GM18519 (cell line): ENCODE measurements around the gene GIPR.
"Not testable (repeated sequence)": the region's sequence is repeated elsewhere in the genome, so short reads cannot be mapped to it uniquely, and the experiment has no call there.

Experiments used
- ATAC-seq: cut with Tn5 transposase; IDR thresholded peaks from one replicate; pipeline ENCODE4 v1.9.1; 2021; ENCODE audit warnings: mild to moderate bottlenecking, moderate library complexity; ENCODE audit not compliant: unreplicated experiment, low FRiP score

The GIPR gene

GRCh38 chr19:45667620-45668341, at the start of gene GIPR:
Gene GIPR, plus strand, starts transcription at chr19:45668221. Its CDS starts 1,300 bp downstream, at chr19:45669521.
- no peak for ATAC-seq

GRCh38 chr19:45621389-45621788, 46.6 kb upstream of the GIPR start:
- ATAC-seq, result no peak

- no peak for ATAC-seq
Measured at GRCh38 chr19:45621976-45622503, 46.0 kb upstream of the GIPR start.

GRCh38 chr19:45623984-45624383, 44.0 kb upstream of the GIPR start:
- ATAC-seq, result no peak

GRCh38 chr19:45628219-45628618, 39.8 kb upstream of the GIPR start:
- not testable (repeated sequence) for ATAC-seq

GRCh38 chr19:45629704-45630103, 38.3 kb upstream of the GIPR start:
- no peak for ATAC-seq

GRCh38 chr19:45630463-45630862, 37.6 kb upstream of the GIPR start:
- ATAC-seq, result no peak

- no peak for ATAC-seq
Measured at GRCh38 chr19:45632468-45633196, 35.4 kb upstream of the GIPR start.

GRCh38 chr19:45636275-45636674, 31.7 kb upstream of the GIPR start:
- ATAC-seq, result no peak

GRCh38 chr19:45636902-45637301, 31.1 kb upstream of the GIPR start:
- ATAC-seq, result no peak

- ATAC-seq, result no peak
Measured at GRCh38 chr19:45637890-45638667, 29.9 kb upstream of the GIPR start.

- ATAC-seq, result no peak
Measured at GRCh38 chr19:45638930-45639729, 28.9 kb upstream of the GIPR start, which contains the start of gene EML2. Gene EML2, minus strand, starts transcription at chr19:45639397. Its CDS starts 21 bp downstream, at chr19:45639376.

- ATAC-seq, result no peak
Measured at GRCh38 chr19:45640849-45641273, 27.2 kb upstream of the GIPR start.

GRCh38 chr19:45641274-45642105, 26.5 kb upstream of the GIPR start:
- ATAC-seq, result no peak

- ATAC-seq, result no peak
Measured at GRCh38 chr19:45643024-45643926, 24.7 kb upstream of the GIPR start.

- no peak for ATAC-seq
Measured at GRCh38 chr19:45643927-45644771, 23.9 kb upstream of the GIPR start.

- ATAC-seq, result no peak
Measured at GRCh38 chr19:45645068-45645630, 22.9 kb upstream of the GIPR start.
